GM18951 (cell line): Measurements from ENCODE around the gene RALGAPB.
"Not testable (repeated sequence)": the region's sequence is repeated elsewhere in the genome, so short reads cannot be mapped to it uniquely, and the experiment has no call there.

Experiments
- POLR2A ChIP-seq: IDR thresholded peaks from 4 replicates; pipeline ENCODE4 v1.6.1; 2011; ENCODE audit warnings: mild to moderate bottlenecking; ENCODE audit not compliant: insufficient read length, insufficient read depth; ENCODE audit errors: extremely low read depth
- in situ Hi-C: fragments of 300-500 bp; cut with MboI; formaldehyde crosslinking; loops from one replicate; pipeline ENCODE4 v1.12.0; 2022; ENCODE audit warnings: low sequenced_read_pairs, mixed read lengths, inconsistent platforms; ENCODE audit not compliant: unreplicated experiment

RALGAPB gene

GRCh38 chr20:38434770-38435554, 37.7 kb upstream of the RALGAPB start, which contains the start of gene SNHG17:
SNHG17 (minus strand) TSS chr20:38435328.
- peak; percentile 98 for TF ChIP-seq POLR2A
- in situ Hi-C loops = no loop called here

DNA sequence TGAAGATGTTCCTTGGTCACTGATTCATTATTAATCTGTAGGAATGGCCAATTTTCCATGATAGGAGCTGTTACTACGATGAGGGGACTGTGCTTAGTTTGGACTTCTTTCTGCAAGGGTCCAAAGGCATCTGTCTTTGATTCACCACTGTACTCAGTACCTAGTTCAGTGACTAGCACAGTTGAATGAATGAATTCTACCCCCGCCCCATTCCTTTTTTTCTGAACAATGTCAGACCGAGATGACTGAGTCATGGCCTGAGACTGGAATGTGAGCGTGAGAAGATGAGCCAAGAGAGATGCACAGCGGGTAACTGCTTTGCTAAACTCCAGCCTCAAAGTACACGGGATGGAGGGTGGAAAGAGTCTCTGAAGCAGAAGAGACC, 37.1 kb upstream of the RALGAPB start:
- in situ Hi-C loops = no loop called here
- no peak for TF ChIP-seq POLR2A

GRCh38 chr20:38437796-38438195, 34.8 kb upstream of the RALGAPB start:
- in situ Hi-C loops = no loop called here
- TF ChIP-seq POLR2A = no peak

DNA sequence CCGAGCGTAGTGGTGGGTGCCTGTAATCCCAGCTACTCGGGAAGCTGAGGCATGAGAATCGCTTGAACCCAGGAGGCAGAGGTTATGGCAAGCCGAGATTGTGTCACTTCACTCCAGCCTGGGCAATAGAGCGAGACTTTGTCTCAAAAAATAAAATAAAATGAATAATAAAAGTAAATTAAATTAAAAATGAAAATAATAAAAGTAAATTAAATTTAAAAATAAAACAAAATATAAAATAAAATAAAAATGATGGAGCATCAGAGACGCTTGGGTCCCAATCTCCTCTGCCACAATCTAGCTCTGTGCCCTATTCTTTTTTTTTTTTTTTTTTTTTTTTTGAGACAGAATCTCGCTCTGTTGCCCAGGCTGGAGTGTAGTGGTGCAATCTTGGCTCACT, 31.5 kb upstream of the RALGAPB start:
- in situ Hi-C loops = not testable (repeated sequence)

DNA sequence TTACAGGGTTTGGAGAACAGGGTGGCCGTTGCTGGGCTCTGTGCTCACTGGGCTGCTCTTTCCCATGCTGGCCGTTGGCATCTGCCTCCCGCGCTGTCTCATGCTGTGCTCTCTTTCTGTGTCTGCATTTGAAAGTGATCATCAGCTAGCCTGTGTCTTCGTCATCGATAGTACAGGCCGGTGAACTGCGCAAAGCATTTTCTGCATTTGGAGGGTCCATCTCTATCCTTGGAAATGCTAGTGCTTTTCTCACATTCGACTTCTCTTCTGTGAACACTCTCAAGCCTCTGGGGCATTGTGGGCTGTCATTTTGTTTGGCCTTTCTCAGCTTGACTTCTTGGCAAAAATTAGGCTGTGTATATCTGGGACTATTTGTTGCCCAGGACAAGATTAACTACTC, 30.7 kb upstream of the RALGAPB start:
- in situ Hi-C loops = no loop called here
- no peak for TF ChIP-seq POLR2A

DNA sequence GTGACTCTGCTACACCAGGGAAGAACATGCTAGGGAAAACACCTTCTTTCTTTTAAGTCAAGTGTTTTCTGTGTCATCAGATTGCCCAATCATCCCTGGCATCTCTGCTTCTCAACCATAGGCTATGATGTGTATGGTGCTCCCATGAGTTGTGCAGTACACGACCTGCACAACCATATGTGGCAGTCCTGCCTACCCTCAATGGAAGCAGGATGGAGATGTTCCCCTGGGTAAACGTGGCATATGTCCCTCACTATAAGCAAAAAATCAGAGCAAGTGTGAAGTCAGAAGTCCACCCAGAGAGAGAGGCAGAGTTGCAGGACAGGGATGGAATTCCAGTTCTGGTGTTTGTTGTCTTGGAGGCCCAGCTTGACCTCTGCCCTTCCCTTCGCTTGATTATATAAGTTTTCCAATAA, 27.3 kb upstream of the RALGAPB start:
- in situ Hi-C loops = no loop called here
- no peak for TF ChIP-seq POLR2A

- in situ Hi-C loops = no loop called here
- no peak for TF ChIP-seq POLR2A
Observed at GRCh38 chr20:38445901-38446425, 26.7 kb upstream of the RALGAPB start.

- in situ Hi-C loops = no loop called here
- peak; percentile 95 for TF ChIP-seq POLR2A
Observed at GRCh38 chr20:38446441-38447209, 26.0 kb upstream of the RALGAPB start.

- in situ Hi-C loops = no loop called here
- no peak for TF ChIP-seq POLR2A
Observed at GRCh38 chr20:38447251-38447661, 25.4 kb upstream of the RALGAPB start.

DNA sequence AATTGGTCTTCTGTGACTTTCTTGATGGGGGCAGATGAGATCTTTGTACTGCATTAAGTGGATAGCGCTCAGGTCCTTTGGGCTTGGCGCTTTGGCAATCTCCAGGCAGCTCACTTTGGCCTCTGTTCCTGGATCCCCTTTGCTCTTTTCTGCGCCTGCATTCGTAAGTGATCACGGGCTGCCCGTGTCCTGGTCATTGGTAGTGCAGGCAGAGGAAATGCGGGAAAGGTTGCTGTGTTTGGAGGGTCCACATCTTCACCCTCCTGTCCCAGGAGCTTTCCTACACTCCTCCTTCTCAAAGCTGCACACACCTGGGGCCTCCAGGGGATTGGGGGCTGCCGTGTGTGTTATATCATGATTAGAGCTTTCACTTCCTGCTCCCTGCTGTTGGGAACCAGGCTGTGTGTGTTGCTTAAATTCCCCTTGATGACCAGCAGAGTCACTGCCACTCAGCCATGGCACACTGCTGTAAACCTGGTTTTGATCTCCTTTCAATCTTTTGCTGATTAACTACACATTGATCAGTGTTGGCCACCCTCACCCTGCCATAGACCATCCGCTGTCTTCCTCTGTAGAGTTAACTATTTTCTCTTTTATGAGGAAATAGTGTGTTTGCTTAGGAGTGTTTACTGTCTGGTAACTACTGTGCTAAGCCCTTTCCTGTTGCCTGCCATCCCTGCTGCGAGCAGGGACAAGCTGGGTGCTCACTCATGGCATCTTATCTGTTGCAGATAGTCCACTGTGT, 24.5 kb upstream of the RALGAPB start:
- in situ Hi-C loops = no loop called here

DNA sequence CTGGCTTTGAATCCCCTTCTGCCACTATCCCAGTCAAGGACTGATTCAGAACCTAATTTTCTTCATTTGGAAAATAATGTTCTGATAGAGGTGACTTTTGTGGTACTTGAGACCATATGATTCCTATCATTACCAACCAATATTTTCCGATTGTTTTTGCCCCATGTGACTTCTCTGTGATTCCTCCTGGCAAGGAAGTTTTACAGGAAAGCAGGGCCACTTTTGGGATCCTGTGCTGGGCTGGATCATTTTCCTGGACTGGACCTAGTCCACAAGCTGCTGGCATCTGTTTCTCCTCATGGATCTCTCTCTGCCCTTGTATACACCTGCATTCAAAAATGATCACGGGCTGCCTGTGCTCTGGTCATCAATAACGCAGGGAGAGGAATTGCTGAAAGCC, 23.6 kb upstream of the RALGAPB start:
- in situ Hi-C loops = no loop called here
- TF ChIP-seq POLR2A = no peak

More for the DNA sequence above, 24.5 kb upstream of the RALGAPB start:
- TF ChIP-seq POLR2A = no peak

DNA sequence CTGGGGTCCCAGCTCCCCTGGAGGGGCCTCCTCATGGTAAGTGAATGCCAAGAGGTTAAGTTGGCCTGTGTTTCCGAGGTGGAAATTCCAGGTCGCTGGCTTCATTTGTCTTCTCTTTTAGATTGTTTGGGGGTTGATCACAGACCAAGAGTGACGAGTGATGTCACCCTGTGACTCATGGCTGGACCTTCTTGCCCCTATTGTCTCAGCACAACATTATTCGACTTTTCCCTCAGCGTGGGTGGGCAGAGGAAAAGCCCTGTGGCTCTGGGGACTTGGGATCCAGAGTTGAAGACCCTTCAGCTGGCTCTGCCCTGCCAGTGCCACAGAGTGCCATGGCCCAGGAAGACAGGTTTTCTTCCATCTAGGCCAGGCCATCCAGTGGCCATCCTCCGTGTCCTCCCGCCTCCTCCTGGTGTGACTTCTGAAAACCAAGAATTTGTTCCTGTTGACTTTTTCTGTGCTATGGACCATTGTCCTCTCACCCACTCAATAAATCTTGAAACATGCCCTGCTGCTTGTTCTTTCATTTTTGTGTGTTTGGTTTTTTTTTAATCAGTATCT, 22.1 kb upstream of the RALGAPB start:
- TF ChIP-seq POLR2A = no peak
- in situ Hi-C loops = no loop called here

DNA sequence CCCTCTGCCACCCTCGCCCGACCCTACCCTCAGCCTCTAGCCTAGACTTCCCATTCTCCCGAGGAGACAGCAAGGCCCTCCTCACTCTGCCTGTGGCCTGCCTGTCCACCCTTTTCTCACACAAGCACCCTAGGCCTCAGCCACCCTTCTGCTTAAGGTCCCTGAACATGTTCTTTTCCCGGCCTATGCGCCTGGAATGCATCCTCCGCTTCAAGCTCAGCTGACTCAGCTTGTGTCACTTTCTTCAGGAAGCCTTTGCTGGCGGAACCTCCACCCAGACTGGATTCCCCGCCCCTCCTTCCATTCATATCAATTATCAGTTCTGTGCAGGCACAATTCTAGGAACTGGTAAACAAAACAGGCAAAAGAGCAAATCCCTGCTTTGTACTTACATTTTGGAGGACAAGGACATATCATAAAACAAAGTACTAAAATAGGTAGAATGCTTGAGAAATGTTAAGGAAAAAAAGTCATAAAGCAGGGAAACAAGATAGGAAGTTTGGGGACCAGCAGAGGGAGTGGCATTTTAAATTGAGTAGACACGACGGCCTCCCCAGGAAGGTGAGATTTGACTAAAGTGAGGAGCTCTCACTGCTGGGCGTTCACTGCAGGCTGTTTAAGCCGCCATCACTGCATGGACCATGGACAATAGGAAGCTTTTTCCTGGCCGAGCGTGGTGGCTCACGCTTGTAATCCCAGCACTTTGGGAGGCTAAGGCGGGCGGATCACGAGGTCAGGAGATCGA, 19.6 kb upstream of the RALGAPB start:
- TF ChIP-seq POLR2A = no peak
- in situ Hi-C loops = no loop called here

GRCh38 chr20:38453941-38454340, 18.7 kb upstream of the RALGAPB start:
- in situ Hi-C loops = no loop called here

More at GRCh38 chr20:38453941-38454340, 18.7 kb upstream of the RALGAPB start:
- TF ChIP-seq POLR2A = no peak
